HG02610 (cell line): Measurements from ENCODE around the gene FLNA.
"Not testable (repeated sequence)": the region's sequence is repeated elsewhere in the genome, so short reads cannot be mapped to it uniquely, and the experiment has no call there.

Experiments
- ATAC-seq: cut with Tn5 transposase; IDR thresholded peaks from one replicate; pipeline ENCODE4 v1.9.1; 2021; ENCODE audit warnings: mild to moderate bottlenecking, moderate library complexity; ENCODE audit not compliant: unreplicated experiment

The FLNA gene

DNA sequence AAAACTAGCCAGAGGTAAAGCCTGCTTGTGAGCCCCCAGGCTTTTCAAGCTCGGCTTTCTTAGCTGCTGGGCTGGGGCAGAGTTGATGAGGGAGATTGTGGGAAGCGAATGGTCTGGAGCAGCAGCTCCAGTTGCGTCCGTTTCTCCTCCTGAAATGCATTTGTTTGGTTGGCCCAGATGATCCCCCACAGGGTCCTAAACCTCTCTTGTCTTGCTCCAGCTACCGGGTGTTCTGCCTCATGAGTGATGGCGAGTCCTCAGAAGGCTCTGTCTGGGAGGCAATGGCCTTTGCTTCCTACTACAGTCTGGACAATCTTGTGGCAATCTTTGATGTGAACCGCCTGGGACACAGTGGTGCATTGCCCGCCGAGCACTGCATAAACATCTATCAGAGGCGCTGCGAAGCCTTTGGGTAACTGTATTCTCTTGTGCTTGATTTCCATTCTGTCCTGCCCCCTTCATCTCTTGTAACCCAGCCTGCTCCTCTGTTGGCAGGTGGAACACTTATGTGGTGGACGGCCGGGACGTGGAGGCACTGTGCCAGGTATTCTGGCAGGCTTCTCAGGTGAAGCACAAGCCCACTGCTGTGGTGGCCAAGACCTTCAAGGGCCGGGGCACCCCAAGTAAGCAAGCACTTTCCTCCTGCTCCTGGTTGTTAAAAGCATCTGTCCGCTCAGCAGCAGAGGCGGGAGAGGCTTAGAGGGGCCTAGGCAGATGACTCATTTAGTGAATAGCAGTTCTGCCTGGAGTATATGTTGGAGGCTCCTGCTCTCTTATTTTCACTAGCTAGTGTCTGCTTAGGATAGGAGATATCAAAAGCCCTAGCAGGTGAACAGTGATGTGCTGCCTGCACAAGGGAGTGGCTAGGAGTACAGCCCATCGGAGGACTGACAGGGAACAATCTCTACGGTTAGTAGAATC, 63.6 kb downstream of the FLNA start:
- no peak for ATAC-seq

- no peak for ATAC-seq
These were observed 65.2 kb downstream of the FLNA start for GRCh38 chrX:154309041-154309775.

DNA sequence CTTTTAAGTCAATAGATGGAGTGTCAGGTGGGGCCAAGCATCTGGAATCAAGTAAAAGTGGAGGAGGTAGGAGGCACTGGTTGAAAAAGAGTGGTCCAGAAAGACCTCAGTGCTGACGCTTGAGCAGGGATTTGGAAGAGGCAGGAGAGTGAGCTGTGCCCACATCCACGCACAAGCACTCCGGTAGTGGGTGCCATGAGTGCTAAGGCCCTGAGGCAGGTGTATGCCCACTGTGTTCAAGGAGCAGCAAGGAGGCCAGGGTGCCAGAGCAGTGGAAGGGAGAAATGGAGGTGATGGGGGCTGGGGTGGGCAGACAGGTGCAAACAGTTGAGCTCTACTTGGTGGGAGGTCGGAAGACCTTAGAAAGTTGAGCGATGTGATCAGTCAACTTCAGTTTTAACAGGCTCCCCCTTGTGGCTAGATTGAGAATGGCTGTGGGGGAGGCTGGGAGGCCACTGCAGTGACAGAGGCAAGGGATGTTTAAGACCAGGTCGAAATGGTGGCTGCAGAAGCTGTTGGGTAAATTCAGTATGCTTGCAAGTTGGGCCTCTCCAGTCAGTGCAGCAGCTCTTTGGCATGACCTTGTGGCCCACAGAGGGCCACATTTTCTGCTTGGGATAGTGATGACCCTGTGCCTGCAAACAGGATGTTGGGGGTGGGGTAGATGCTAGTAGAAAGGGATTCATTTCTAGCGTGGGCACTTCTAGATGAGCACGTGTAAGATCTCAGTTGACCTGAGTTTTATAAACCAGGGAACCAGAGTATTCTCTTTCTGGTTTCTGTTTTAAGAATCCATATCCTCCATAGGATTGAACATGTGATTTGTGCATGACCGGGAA, 66.1 kb downstream of the FLNA start:
- no peak for ATAC-seq

GRCh38 chrX:154307202-154307601, 67.2 kb downstream of the FLNA start:
- ATAC-seq: no peak

DNA sequence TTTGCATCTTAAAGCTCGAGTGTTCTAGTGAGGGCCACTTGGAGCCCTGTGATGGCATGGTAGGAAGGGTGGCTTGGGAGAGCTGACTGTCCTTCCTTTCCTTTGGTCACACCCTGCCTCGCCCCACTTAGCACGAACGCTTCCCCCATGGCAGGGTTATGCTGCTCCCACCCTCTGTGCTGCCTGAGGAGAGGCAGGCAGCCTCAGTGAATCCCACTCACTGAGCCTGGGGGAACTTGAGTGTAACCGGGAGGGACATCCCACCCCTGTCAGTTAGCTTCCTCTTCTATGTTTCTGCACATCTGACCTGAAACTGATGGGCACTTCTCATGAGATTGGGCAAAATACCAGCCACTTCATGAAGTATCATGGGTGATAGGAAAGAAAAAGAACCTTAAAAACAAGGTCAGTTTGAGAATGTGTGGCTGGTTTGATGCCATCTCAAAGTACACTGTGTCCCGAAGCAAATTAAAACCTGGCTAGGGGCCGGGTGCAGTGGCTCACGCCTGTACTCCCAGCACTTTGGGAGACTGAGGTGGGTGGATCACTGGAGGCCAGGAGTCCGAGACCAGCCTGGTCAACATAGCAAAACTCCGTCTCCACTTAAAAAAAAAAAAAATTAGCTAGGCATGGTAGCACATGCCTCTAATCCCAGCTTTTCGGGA, 68.8 kb downstream of the FLNA start:
- ATAC-seq: no peak

- no peak for ATAC-seq
These were observed 69.6 kb downstream of the FLNA start for GRCh38 chrX:154304846-154305245.

DNA sequence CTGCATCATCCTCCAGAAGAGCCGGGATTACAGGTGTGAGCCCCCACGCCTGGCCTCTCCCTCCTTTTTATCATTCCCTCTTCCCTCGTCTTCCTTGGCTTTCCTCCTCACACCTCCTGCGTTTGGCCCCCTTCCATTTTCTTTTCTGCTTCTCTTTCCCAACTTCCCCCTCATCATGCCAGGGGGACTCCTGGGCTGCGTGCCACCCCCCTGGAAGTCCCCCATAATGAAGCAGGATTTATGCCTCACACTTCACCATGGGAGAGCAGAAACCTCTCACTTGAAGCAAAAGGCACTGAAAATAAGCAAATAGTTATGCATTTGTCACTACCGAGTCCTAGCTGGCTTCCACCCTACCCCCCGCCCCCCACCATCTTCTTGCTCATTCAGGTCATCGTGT, 71.0 kb downstream of the FLNA start:
- no peak for ATAC-seq

DNA sequence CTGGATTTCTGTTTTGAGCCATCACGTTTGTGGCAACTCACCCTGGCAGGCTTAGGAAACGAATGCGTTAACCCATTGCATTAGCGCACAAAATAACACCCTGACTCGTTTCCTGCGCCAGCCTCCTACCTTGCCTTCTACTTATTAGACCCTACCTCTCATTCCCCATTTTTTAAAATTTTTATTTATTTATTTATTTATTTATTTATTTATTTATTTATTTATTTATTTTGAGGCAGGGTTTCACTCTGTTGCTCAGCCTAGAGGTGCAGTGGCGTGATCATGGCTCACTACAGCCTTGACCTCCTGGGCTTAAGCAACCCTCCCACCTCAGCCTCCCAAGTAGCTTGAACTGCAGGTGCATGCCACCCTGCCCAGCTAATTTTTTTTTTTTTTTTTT, 71.4 kb downstream of the FLNA start:
- not testable (repeated sequence) for ATAC-seq

- ATAC-seq: no peak
These were observed 73.6 kb downstream of the FLNA start for GRCh38 chrX:154300816-154301215.
